Subcutaneous abdominal adipose tissue (tissue), 5 donors: ENCODE measurements around the gene TTF2.

Experiments used
- H3K27ac ChIP-seq: one replicate; pipeline ENCODE4 v1.7.0; 2013; ENCODE audit warnings: low read depth, mild to moderate bottlenecking, inconsistent platforms, low read length, moderate library complexity
- H3K27me3 ChIP-seq, 5 donors: one replicate each; pipeline ENCODE4 v1.7.0; 2013; ENCODE audit warnings: low read length in 5 of 5, inconsistent platforms in 1 of 5; ENCODE audit not compliant: control insufficient read depth in 5 of 5, insufficient read depth in 4 of 5
- H3K36me3 ChIP-seq, 5 donors: one replicate each; pipeline ENCODE4 v1.7.0; 2013; ENCODE audit warnings: low read length in 5 of 5; ENCODE audit not compliant: control insufficient read depth in 5 of 5, insufficient read depth in 5 of 5
- H3K4me1 ChIP-seq, 5 donors: one replicate each; pipeline ENCODE4 v1.7.0; 2013; ENCODE audit warnings: low read length in 5 of 5, mild to moderate bottlenecking in 3 of 5, moderate library complexity in 1 of 5; ENCODE audit not compliant: control insufficient read depth in 5 of 5, insufficient read depth in 5 of 5
- H3K4me3 ChIP-seq, 5 donors: one replicate each; pipeline ENCODE4 v1.7.0; 2013; ENCODE audit warnings: low read length in 5 of 5, low read depth in 1 of 5
- H3K9ac ChIP-seq, 5 donors: one replicate each; pipeline ENCODE4 v1.7.0; 2013; ENCODE audit warnings: low read length in 5 of 5, mild to moderate bottlenecking in 4 of 5, moderate library complexity in 3 of 5
- H3K9me3 ChIP-seq, 5 donors: one replicate each; pipeline ENCODE4 v1.7.0; 2013; ENCODE audit warnings: low read length in 5 of 5; ENCODE audit not compliant: control insufficient read depth in 5 of 5
- donor health status: healthy.
- donor health status: healthy.
- donor health status: healthy.
- donor health status: healthy.
- donor health status: healthy.

The TTF2 gene

GRCh38 chr1:117123274-117123673 lies 63.1 kb downstream of the TTF2 start:
- H3K4me3 ChIP-seq, result no peak overlapping the region
- H3K9me3 ChIP-seq, result no peaks in the 10 kb centered on the region
- peaks cover 0 to 2% (median 0%) of the 10 kb centered on the region in 5 donors for H3K27me3 ChIP-seq
- peaks cover 0 to 15% (median 13%) of the 10 kb centered on the region in 5 donors for H3K4me1 ChIP-seq
- no peaks in the 10 kb centered on the region for H3K36me3 ChIP-seq
- no peak overlapping the region for H3K27ac ChIP-seq
- H3K9ac ChIP-seq, result no peak overlapping the region

- H3K4me3 ChIP-seq, result no peak overlapping the region
- H3K27me3 ChIP-seq, result peaks cover 0 to 2% (median 0%) of the 10 kb centered on the region in 5 donors
- no peaks in the 10 kb centered on the region for H3K36me3 ChIP-seq
- H3K4me1 ChIP-seq, result peaks cover 0 to 18% (median 13%) of the 10 kb centered on the region in 5 donors
- H3K27ac ChIP-seq, result no peak overlapping the region
- no peaks in the 10 kb centered on the region for H3K9me3 ChIP-seq
- H3K9ac ChIP-seq, result no peak overlapping the region
Measured at GRCh38 chr1:117124661-117125060, 64.5 kb downstream of the TTF2 start.

- Histone ChIP-seq H3K4me3 (no peak overlapping the region), H3K9ac (no peak overlapping the region), H3K4me1 (peaks cover 0 to 3% (median 0%) of the 10 kb centered on the region in 5 donors), H3K27me3 (peaks cover 0 to 2% (median 0%) of the 10 kb centered on the region in 5 donors), H3K36me3 (no peaks in the 10 kb centered on the region), H3K27ac (no peak overlapping the region), H3K9me3 (no peaks in the 10 kb centered on the region)
Measured at GRCh38 chr1:117127795-117128194, 67.7 kb downstream of the TTF2 start.

- Histone ChIP-seq H3K4me1 (peaks cover 0 to 3% (median 0%) of the 10 kb centered on the region in 5 donors), H3K9me3 (no peaks in the 10 kb centered on the region), H3K4me3 (no peak overlapping the region), H3K27me3 (peaks cover 0 to 2% (median 0%) of the 10 kb centered on the region in 5 donors), H3K27ac (no peak overlapping the region), H3K9ac (no peak overlapping the region), H3K36me3 (no peaks in the 10 kb centered on the region)
Measured at GRCh38 chr1:117128323-117129079, 68.4 kb downstream of the TTF2 start.

GRCh38 chr1:117130526-117130925 lies 70.4 kb downstream of the TTF2 start:
- Histone ChIP-seq H3K4me1 (peaks cover 0 to 3% (median 0%) of the 10 kb centered on the region in 5 donors), H3K27ac (no peak overlapping the region), H3K9me3 (no peaks in the 10 kb centered on the region), H3K36me3 (no peaks in the 10 kb centered on the region), H3K27me3 (no peaks in the 10 kb centered on the region), H3K4me3 (no peak overlapping the region), H3K9ac (no peak overlapping the region)

GRCh38 chr1:117135329-117135728 lies 75.2 kb downstream of the TTF2 start:
- no peaks in the 10 kb centered on the region for H3K9me3 ChIP-seq
- H3K27ac ChIP-seq, result no peak overlapping the region
- H3K27me3 ChIP-seq, result no peaks in the 10 kb centered on the region
- H3K9ac ChIP-seq, result no peak overlapping the region
- no peaks in the 10 kb centered on the region for H3K4me1 ChIP-seq
- H3K4me3 ChIP-seq, result no peak overlapping the region
- no peaks in the 10 kb centered on the region for H3K36me3 ChIP-seq

GRCh38 chr1:117136749-117137148 lies 76.6 kb downstream of the TTF2 start:
- Histone ChIP-seq H3K9ac (no peak overlapping the region), H3K27me3 (no peaks in the 10 kb centered on the region), H3K4me3 (no peak overlapping the region), H3K27ac (no peak overlapping the region), H3K9me3 (no peaks in the 10 kb centered on the region), H3K4me1 (no peaks in the 10 kb centered on the region), H3K36me3 (no peaks in the 10 kb centered on the region)

- Histone ChIP-seq H3K4me3 (no peak overlapping the region), H3K27me3 (no peaks in the 10 kb centered on the region), H3K9me3 (no peaks in the 10 kb centered on the region), H3K36me3 (no peaks in the 10 kb centered on the region), H3K27ac (no peak overlapping the region), H3K9ac (no peak overlapping the region), H3K4me1 (no peaks in the 10 kb centered on the region)
Measured at GRCh38 chr1:117137281-117137855, 77.2 kb downstream of the TTF2 start.

- H3K4me3 ChIP-seq, result no peak overlapping the region
- no peak overlapping the region for H3K27ac ChIP-seq
- H3K27me3 ChIP-seq, result no peaks in the 10 kb centered on the region
- H3K36me3 ChIP-seq, result no peaks in the 10 kb centered on the region
- no peak overlapping the region for H3K9ac ChIP-seq
- no peaks in the 10 kb centered on the region for H3K9me3 ChIP-seq
- H3K4me1 ChIP-seq, result no peaks in the 10 kb centered on the region
Measured at GRCh38 chr1:117138106-117138505, 78.0 kb downstream of the TTF2 start.

GRCh38 chr1:117138561-117138960 lies 78.4 kb downstream of the TTF2 start:
- Histone ChIP-seq H3K27me3 (no peaks in the 10 kb centered on the region), H3K9me3 (no peaks in the 10 kb centered on the region), H3K36me3 (no peaks in the 10 kb centered on the region), H3K9ac (no peak overlapping the region), H3K4me1 (no peaks in the 10 kb centered on the region), H3K4me3 (no peak overlapping the region), H3K27ac (no peak overlapping the region)
